GM18907 (cell line): ENCODE data around the gene CLDN7.
"Not testable (repeated sequence)": the region's sequence is repeated elsewhere in the genome, so short reads cannot be mapped to it uniquely, and the experiment has no call there.

Experiments
- ATAC-seq: cut with Tn5 transposase; IDR thresholded peaks from one replicate; pipeline ENCODE4 v1.9.1; 2021; ENCODE audit warnings: mild to moderate bottlenecking, moderate library complexity; ENCODE audit not compliant: unreplicated experiment

Gene CLDN7

GRCh38 chr17:7256766-7257456 lies 5.4 kb downstream of the CLDN7 start:
- no peak for ATAC-seq

GRCh38 chr17:7254511-7254910 lies 7.8 kb downstream of the CLDN7 start:
- no peak for ATAC-seq

- ATAC-seq = no peak
These were observed 9.2 kb downstream of the CLDN7 start for GRCh38 chr17:7253082-7253481.

- peak; percentile 60 for ATAC-seq
These were observed 9.9 kb downstream of the CLDN7 start, which contains the start of gene ELP5 for GRCh38 chr17:7252176-7253043. Gene ELP5 (plus strand): TSS chr17:7252215. CDS start chr17:7252551, 336 bp downstream.

- peak; percentile 84 for ATAC-seq
These were observed 10.6 kb downstream of the CLDN7 start, which contains the start of gene CTDNEP1 for GRCh38 chr17:7251661-7252175. Gene CTDNEP1 (minus strand): TSS chr17:7251734. CDS start chr17:7251296, 438 bp downstream.

- no peak for ATAC-seq
These were observed 11.3 kb downstream of the CLDN7 start for GRCh38 chr17:7250695-7251627.

- no peak for ATAC-seq
These were observed 12.4 kb downstream of the CLDN7 start for GRCh38 chr17:7249830-7250229.

- ATAC-seq = no peak
These were observed 13.1 kb downstream of the CLDN7 start for GRCh38 chr17:7249214-7249613.

GRCh38 chr17:7248796-7249195 lies 13.5 kb downstream of the CLDN7 start:
- ATAC-seq = no peak

- no peak for ATAC-seq
These were observed 15.5 kb downstream of the CLDN7 start for GRCh38 chr17:7246779-7247178.

- not testable (repeated sequence) for ATAC-seq
These were observed 18.4 kb downstream of the CLDN7 start for GRCh38 chr17:7243838-7244237.

GRCh38 chr17:7243453-7243729 lies 18.9 kb downstream of the CLDN7 start:
- no peak for ATAC-seq

- peak; percentile 48 for ATAC-seq
These were observed 19.4 kb downstream of the CLDN7 start for GRCh38 chr17:7242717-7243452.

- peak; percentile 29 for ATAC-seq
These were observed 20.2 kb downstream of the CLDN7 start, which contains the start of gene GABARAP for GRCh38 chr17:7241783-7242716. Gene GABARAP (minus strand): TSS chr17:7242449. CDS start chr17:7242330, 119 bp downstream.

GRCh38 chr17:7241090-7241733 lies 21.1 kb downstream of the CLDN7 start:
- ATAC-seq = no peak

- no peak for ATAC-seq
These were observed 21.9 kb downstream of the CLDN7 start for GRCh38 chr17:7240375-7240774.

- ATAC-seq = peak; percentile 54
These were observed 22.9 kb downstream of the CLDN7 start, which contains the start of gene PHF23 for GRCh38 chr17:7239091-7240027. Gene PHF23 (minus strand): TSS chr17:7239457. CDS start chr17:7239279, 178 bp downstream.
